OCI-LY1 (cell line): Measurements from ENCODE around the gene SEC14L1.

Experiments
- H2AFZ ChIP-seq: fragments of 200-600 bp; sonication (generic), shearing (Covaris generic); 2 replicates; pipeline ENCODE4 v1.6.0; 2014; ENCODE audit warnings: antibody characterized with exemption, mild to moderate bottlenecking, low read length
- H3F3A ChIP-seq: fragments of 200-600 bp; sonication (generic), shearing (Covaris generic); 2 replicates; pipeline ENCODE4 v1.6.0; 2014; ENCODE audit warnings: mild to moderate bottlenecking, antibody characterized with exemption, low read length, moderate library complexity; ENCODE audit not compliant: insufficient read depth
- H3K27ac ChIP-seq: fragments of 200-600 bp; sonication (generic); 2 replicates; pipeline ENCODE4 v1.5.1; 2014; ENCODE audit warnings: low read length, mixed run types, mild to moderate bottlenecking, low read depth; ENCODE audit not compliant: poor library complexity, severe bottlenecking
- H3K27me3 ChIP-seq: fragments of 200-600 bp; sonication (generic); 2 replicates; pipeline ENCODE4 v1.6.0; 2014; ENCODE audit warnings: antibody characterized with exemption, mild to moderate bottlenecking, low read length, moderate library complexity; ENCODE audit not compliant: insufficient read depth
- H3K36me3 ChIP-seq: fragments of 200-600 bp; sonication (generic); 2 replicates; pipeline ENCODE4 v1.6.1; 2014; ENCODE audit warnings: mild to moderate bottlenecking, antibody characterized with exemption, low read length, moderate library complexity, mixed read lengths; ENCODE audit not compliant: insufficient read depth
- H3K4me1 ChIP-seq: fragments of 200-600 bp; sonication (generic); 2 replicates; pipeline ENCODE4 v1.5.1; 2014; ENCODE audit warnings: mild to moderate bottlenecking, low read length, moderate library complexity; ENCODE audit not compliant: insufficient read depth, severe bottlenecking
- H3K4me2 ChIP-seq: fragments of 200-600 bp; sonication (generic), shearing (Covaris generic); 2 replicates; pipeline ENCODE4 v1.6.1; 2014; ENCODE audit warnings: low read length
- H3K4me3 ChIP-seq: fragments of 200-600 bp; sonication (generic); 2 replicates; pipeline ENCODE4 v1.5.1; 2014; ENCODE audit warnings: low read length, low read depth, mild to moderate bottlenecking, mixed read lengths; ENCODE audit not compliant: poor library complexity, severe bottlenecking
- H3K79me2 ChIP-seq: fragments of 200-600 bp; shearing (Covaris generic); 2 replicates; pipeline ENCODE4 v1.6.1; 2016; ENCODE audit warnings: mixed run types, low read length, mixed read lengths; ENCODE audit not compliant: insufficient read depth
- H3K9ac ChIP-seq: fragments of 200-600 bp; sonication (generic), shearing (Covaris generic); 2 replicates; pipeline ENCODE4 v1.6.1; 2014; ENCODE audit warnings: mild to moderate bottlenecking, low read length, mixed read lengths
- H3K9me2 ChIP-seq: fragments of 200-600 bp; sonication (generic), shearing (Covaris generic); 2 replicates; pipeline ENCODE4 v1.6.1; 2014; ENCODE audit warnings: low read depth, mild to moderate bottlenecking, low read length, mixed read lengths
- H3K9me3 ChIP-seq: fragments of 200-600 bp; shearing (Covaris generic); 2 replicates; pipeline ENCODE4 v1.6.1; 2014; ENCODE audit warnings: low read length, mixed read lengths
- H4K20me1 ChIP-seq: fragments of 200-600 bp; sonication (generic), shearing (Covaris generic); 2 replicates; pipeline ENCODE4 v1.6.0; 2016; ENCODE audit warnings: mild to moderate bottlenecking, low read length; ENCODE audit not compliant: insufficient read depth
- CTCF ChIP-seq: fragments of 200-600 bp; sonication (generic), shearing (Covaris generic); IDR thresholded peaks from 2 replicates; pipeline ENCODE4 v1.5.1; 2017; ENCODE audit warnings: mild to moderate bottlenecking, antibody characterized with exemption, low read length, moderate library complexity, mixed read lengths
- EZH2 ChIP-seq: fragments of 200-600 bp; sonication (generic), shearing (Covaris generic); IDR thresholded peaks from 2 replicates; pipeline ENCODE4 v1.8.0; 2017; ENCODE audit warnings: borderline replicate concordance, mixed run types, mild to moderate bottlenecking, antibody characterized with exemption, low read length, moderate library complexity, mixed read lengths

Gene SEC14L1

GRCh38 chr17:77131904-77132303 lies 8.9 kb upstream of the SEC14L1 start:
- H3K4me2 ChIP-seq, result no peak overlapping the region
- peaks cover 10% of the 10 kb centered on the region for H3K27me3 ChIP-seq
- H3K9me3 ChIP-seq, result no peaks in the 10 kb centered on the region
- H3K4me1 ChIP-seq, result peaks cover 5% of the 10 kb centered on the region
- H3F3A ChIP-seq, result no peaks in the 10 kb centered on the region
- TF ChIP-seq CTCF (no peak), EZH2 (no peak)
- H3K4me3 ChIP-seq, result no peak overlapping the region
- no peak overlapping the region for H3K27ac ChIP-seq
- no peaks in the 10 kb centered on the region for H4K20me1 ChIP-seq
- no peak overlapping the region for H3K9ac ChIP-seq
- H2AFZ ChIP-seq, result no peak overlapping the region
- H3K79me2 ChIP-seq, result no peaks in the 10 kb centered on the region
- H3K36me3 ChIP-seq, result no peaks in the 10 kb centered on the region
- H3K9me2 ChIP-seq, result no peaks in the 10 kb centered on the region

GRCh38 chr17:77132411-77133086 lies 8.2 kb upstream of the SEC14L1 start:
- no peak overlapping the region for H3K4me2 ChIP-seq
- no peak for TF ChIP-seq EZH2
- no peak overlapping the region for H3K9ac ChIP-seq
- no peaks in the 10 kb centered on the region for H4K20me1 ChIP-seq
- H3K27me3 ChIP-seq, result peaks cover 10% of the 10 kb centered on the region
- peaks cover 5% of the 10 kb centered on the region for H3K9me3 ChIP-seq
- H3K9me2 ChIP-seq, result no peaks in the 10 kb centered on the region
- H3K79me2 ChIP-seq, result no peaks in the 10 kb centered on the region
- no peaks in the 10 kb centered on the region for H3F3A ChIP-seq
- no peak overlapping the region for H3K4me3 ChIP-seq
- H2AFZ ChIP-seq, result no peak overlapping the region
- peaks cover 5% of the 10 kb centered on the region for H3K4me1 ChIP-seq
- H3K36me3 ChIP-seq, result peaks cover 3% of the 10 kb centered on the region; the same call in 1 of the 2 replicates
- H3K27ac ChIP-seq, result no peak overlapping the region

- peaks cover 3% of the 10 kb centered on the region; the same call in 1 of the 2 replicates for H3K36me3 ChIP-seq
- H3K4me3 ChIP-seq, result no peak overlapping the region
- H3K79me2 ChIP-seq, result no peaks in the 10 kb centered on the region
- H3K4me1 ChIP-seq, result peaks cover 5% of the 10 kb centered on the region
- H2AFZ ChIP-seq, result no peak overlapping the region
- peaks cover 8% of the 10 kb centered on the region for H3K9me3 ChIP-seq
- H3K27me3 ChIP-seq, result peaks cover 5% of the 10 kb centered on the region
- H3F3A ChIP-seq, result no peaks in the 10 kb centered on the region; the same call in 1 of the 2 replicates
- H3K4me2 ChIP-seq, result no peak overlapping the region
- no peak for TF ChIP-seq CTCF
- no peak for TF ChIP-seq EZH2
- no peak overlapping the region for H3K9ac ChIP-seq
- no peaks in the 10 kb centered on the region for H4K20me1 ChIP-seq
- H3K9me2 ChIP-seq, result no peaks in the 10 kb centered on the region
- H3K27ac ChIP-seq, result no peak overlapping the region
Observed at GRCh38 chr17:77133087-77133638, 7.6 kb upstream of the SEC14L1 start.
